22Rv1 (cell line): ENCODE measurements around the gene MTOR.

Source experiments
- CTCF ChIP-seq: fragments of 450-650 bp; IDR thresholded peaks from 2 replicates; pipeline ENCODE4 v1.5.1; 2017; ENCODE audit warnings: mild to moderate bottlenecking
- ZFX ChIP-seq: fragments of 450-650 bp; IDR thresholded peaks from 2 replicates; pipeline ENCODE4 v1.6.1; 2017; ENCODE audit warnings: antibody characterized with exemption, borderline replicate concordance

GRCh38 chr1:11131816-11132215, 130.5 kb downstream of the MTOR start:
- TF ChIP-seq CTCF = no peak
- TF ChIP-seq ZFX = no peak
